Measurements from ENCODE around the gene NFATC3. TPM values are rescaled to one million over a fixed set of nuclear protein-coding genes. Genes with fewer than 3 reads are reported as not detected.
"Not testable (repeated sequence)": the region's sequence is repeated elsewhere in the genome, so short reads cannot be mapped to it uniquely, and the experiment has no call there.

The NFATC3 gene
- polyA plus RNA-seq, 12 donors = 28.3 to 34.3 (median 30.7) TPM; not detected in 1

GRCh38 chr16:68086860-68087268 lies 1.7 kb downstream of the NFATC3 start:
- no peak for DNase-seq

GRCh38 chr16:68087688-68088087 lies 2.5 kb downstream of the NFATC3 start:
- no peak for DNase-seq

- no peak for DNase-seq
Measured at GRCh38 chr16:68088130-68088972, 3.2 kb downstream of the NFATC3 start.

GRCh38 chr16:68089067-68089466 lies 3.9 kb downstream of the NFATC3 start:
- no peak for DNase-seq

GRCh38 chr16:68090130-68090529 lies 5.0 kb downstream of the NFATC3 start:
- DNase-seq = no peak

GRCh38 chr16:68090533-68090932 lies 5.4 kb downstream of the NFATC3 start:
- no peak for DNase-seq

- DNase-seq = no peak
Measured at GRCh38 chr16:68091380-68092261, 6.5 kb downstream of the NFATC3 start.

GRCh38 chr16:68092275-68092674 lies 7.1 kb downstream of the NFATC3 start:
- DNase-seq = not testable (repeated sequence)

- no peak for DNase-seq
Measured at GRCh38 chr16:68093816-68094613, 8.8 kb downstream of the NFATC3 start.

- DNase-seq = no peak
Measured at GRCh38 chr16:68094614-68094934, 9.4 kb downstream of the NFATC3 start.

GRCh38 chr16:68096491-68096890 lies 11.3 kb downstream of the NFATC3 start:
- no peak for DNase-seq

- no peak for DNase-seq
Measured at GRCh38 chr16:68097088-68097487, 11.9 kb downstream of the NFATC3 start.

GRCh38 chr16:68097895-68098294 lies 12.7 kb downstream of the NFATC3 start:
- DNase-seq = no peak

- DNase-seq = no peak
Measured at GRCh38 chr16:68100488-68100887, 15.3 kb downstream of the NFATC3 start.

- no peak for DNase-seq
Measured at GRCh38 chr16:68105611-68106010, 20.4 kb downstream of the NFATC3 start.

- DNase-seq = not testable (repeated sequence)
Measured at GRCh38 chr16:68107230-68107928, 22.2 kb downstream of the NFATC3 start.

GRCh38 chr16:68109156-68109555 lies 24.0 kb downstream of the NFATC3 start:
- DNase-seq = not testable (repeated sequence)

GRCh38 chr16:68110611-68111010 lies 25.4 kb downstream of the NFATC3 start:
- not testable (repeated sequence) for DNase-seq

- no peak for DNase-seq
Measured at GRCh38 chr16:68111379-68111778, 26.2 kb downstream of the NFATC3 start.

GRCh38 chr16:68113059-68113761 lies 28.0 kb downstream of the NFATC3 start:
- no peak for DNase-seq

GRCh38 chr16:68113765-68114240 lies 28.6 kb downstream of the NFATC3 start:
- DNase-seq = no peak
